ENCODE measurements around the gene MID1IP1.

The MID1IP1 gene

GRCh38 chrX:38848671-38849455, 47.6 kb downstream of the MID1IP1 start:
- H3K36me3 ChIP-seq (ENCODE audit: control insufficient read depth in 1 of 2, insufficient read depth in 2 of 2, low read length in 2 of 2) = no peaks in the 10 kb centered on the region
- H3K27me3 ChIP-seq (ENCODE audit: low read depth, low read length) = no peaks in the 10 kb centered on the region
- H3K27ac ChIP-seq (ENCODE audit: low read length) = no peak overlapping the region

GRCh38 chrX:38850807-38851544, 49.7 kb downstream of the MID1IP1 start:
- no peaks in the 10 kb centered on the region for H3K4me1 ChIP-seq (ENCODE audit: control insufficient read depth in 1 of 2, insufficient read depth in 2 of 2, low read length in 2 of 2)
- H3K9me3 ChIP-seq (ENCODE audit: control insufficient read depth in 1 of 2, low read length in 2 of 2) = no peaks in the 10 kb centered on the region
- H3K36me3 ChIP-seq (ENCODE audit: control insufficient read depth in 1 of 2, insufficient read depth in 2 of 2, low read length in 2 of 2) = no peaks in the 10 kb centered on the region
- no peak overlapping the region for H3K27ac ChIP-seq (ENCODE audit: low read length)
- H3K27me3 ChIP-seq (ENCODE audit: low read depth, low read length) = no peaks in the 10 kb centered on the region
- no peak overlapping the region for H3K4me3 ChIP-seq (ENCODE audit: low read depth in 1 of 2, low read length in 2 of 2)

More at GRCh38 chrX:38848671-38849455, 47.6 kb downstream of the MID1IP1 start:
- H3K9me3 ChIP-seq (ENCODE audit: control insufficient read depth in 1 of 2, low read length in 2 of 2) = no peaks in the 10 kb centered on the region
- H3K4me1 ChIP-seq (ENCODE audit: control insufficient read depth in 1 of 2, insufficient read depth in 2 of 2, low read length in 2 of 2) = no peaks in the 10 kb centered on the region
- H3K4me3 ChIP-seq (ENCODE audit: low read depth in 1 of 2, low read length in 2 of 2) = no peak overlapping the region

- no peak overlapping the region for H3K27ac ChIP-seq (ENCODE audit: low read length)
- H3K4me3 ChIP-seq (ENCODE audit: low read depth in 1 of 2, low read length in 2 of 2) = no peak overlapping the region
- H3K4me1 ChIP-seq (ENCODE audit: control insufficient read depth in 1 of 2, insufficient read depth in 2 of 2, low read length in 2 of 2) = no peaks in the 10 kb centered on the region
- no peaks in the 10 kb centered on the region for H3K9me3 ChIP-seq (ENCODE audit: control insufficient read depth in 1 of 2, low read length in 2 of 2)
- no peaks in the 10 kb centered on the region for H3K27me3 ChIP-seq (ENCODE audit: low read depth, low read length)
- no peaks in the 10 kb centered on the region for H3K36me3 ChIP-seq (ENCODE audit: control insufficient read depth in 1 of 2, insufficient read depth in 2 of 2, low read length in 2 of 2)
These were observed 53.0 kb downstream of the MID1IP1 start for GRCh38 chrX:38854305-38854704.

Data from muscle layer of duodenum (tissue), 2 donors.